AG04450 (cell line): Measurements from ENCODE around the gene TMEM107. TPM values are rescaled to one million over a fixed set of nuclear protein-coding genes. Genes with fewer than 3 reads are reported as not detected.

Experiments
- CTCF ChIA-PET: fragments of 300-600, 350-600 bp; formaldehyde crosslinking; extraction: SDS; loops from one replicate; lab custom pipeline; 2022; ENCODE audit warnings: antibody characterized with exemption, inconsistent platforms; lab: Charles Lee
- POLR2A ChIA-PET: fragments of 350-600 bp; formaldehyde crosslinking; extraction: SDS; loops from one replicate; lab custom pipeline; 2021; ENCODE audit warnings: antibody characterized with exemption, inconsistent platforms; lab: Yijun Ruan, JAX
- DNase-seq: peaks from one replicate; pipeline ENCODE4 v3.0.0-alpha.2; 2011; ENCODE audit warnings: low read depth, low spot score
- H3K27ac ChIP-seq: one replicate; pipeline ENCODE4 v1.5.1; 2012; ENCODE audit warnings: low read depth, low read length, control low read depth
- H3K27me3 ChIP-seq: one replicate; pipeline ENCODE4 v1.6.0; 2012; ENCODE audit warnings: low read length; ENCODE audit not compliant: control insufficient read depth, insufficient read depth
- H3K4me3 ChIP-seq: 2 replicates; pipeline ENCODE4 v1.5.1; 2011; ENCODE audit warnings: mild to moderate bottlenecking, low read depth, low read length, control low read depth
- H3K9me3 ChIP-seq: 2 replicates; pipeline ENCODE4 v1.5.1; 2012; ENCODE audit warnings: low read length; ENCODE audit not compliant: control insufficient read depth, insufficient read depth
- polyA plus RNA-seq: library from polyadenylated mRNA; depleted of rRNA; stranded (reverse); fragments of >200 nt; gene quantifications from 2 replicates; pipeline ENCODE4 v1.2.3, GENCODE V29; 2011
- TF ChIP-seq, protein P1 (sequence below): IDR thresholded peaks from 2 replicates; pipeline ENCODE4 v1.5.1; 2011; ENCODE audit warnings: low read depth, low read length, control low read depth, inconsistent platforms

Gene TMEM107
- polyA plus RNA-seq, 1 experiment, result 9.6 TPM

DNA sequence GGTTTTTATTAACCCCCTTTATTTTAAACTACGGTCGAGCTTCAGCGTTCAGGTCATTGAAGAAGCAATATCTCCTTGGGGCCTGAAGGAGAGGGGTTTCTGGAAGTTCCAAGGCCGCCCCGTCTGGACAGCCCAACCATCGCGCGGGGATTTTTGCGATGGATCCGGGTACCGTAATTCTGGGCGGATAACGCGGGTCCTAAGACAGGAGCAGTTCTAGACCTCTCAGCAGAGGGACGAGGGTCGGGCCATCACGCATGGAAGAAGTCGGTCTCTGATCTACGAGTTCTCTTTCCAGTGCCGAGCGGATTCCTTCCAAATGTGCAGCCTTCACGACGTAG lies 10.2 kb upstream of the TMEM107 start:
- H3K9me3 ChIP-seq, result no peaks in the 10 kb centered on the region; the same call in 1 of the 2 replicates
- DNase-seq, result no peak
- no peaks in the 10 kb centered on the region for H3K27me3 ChIP-seq
- ChIA-PET CTCF (no interaction called here), POLR2A (interaction anchor here (0.8 to 3.6 kb wide), 4 partner anchors 13 to 36 kb away, joined by 3 to 25 read pairs (median 14); partner anchors contain the start of gene AURKB)
- TF ChIP-seq, protein P1, sequence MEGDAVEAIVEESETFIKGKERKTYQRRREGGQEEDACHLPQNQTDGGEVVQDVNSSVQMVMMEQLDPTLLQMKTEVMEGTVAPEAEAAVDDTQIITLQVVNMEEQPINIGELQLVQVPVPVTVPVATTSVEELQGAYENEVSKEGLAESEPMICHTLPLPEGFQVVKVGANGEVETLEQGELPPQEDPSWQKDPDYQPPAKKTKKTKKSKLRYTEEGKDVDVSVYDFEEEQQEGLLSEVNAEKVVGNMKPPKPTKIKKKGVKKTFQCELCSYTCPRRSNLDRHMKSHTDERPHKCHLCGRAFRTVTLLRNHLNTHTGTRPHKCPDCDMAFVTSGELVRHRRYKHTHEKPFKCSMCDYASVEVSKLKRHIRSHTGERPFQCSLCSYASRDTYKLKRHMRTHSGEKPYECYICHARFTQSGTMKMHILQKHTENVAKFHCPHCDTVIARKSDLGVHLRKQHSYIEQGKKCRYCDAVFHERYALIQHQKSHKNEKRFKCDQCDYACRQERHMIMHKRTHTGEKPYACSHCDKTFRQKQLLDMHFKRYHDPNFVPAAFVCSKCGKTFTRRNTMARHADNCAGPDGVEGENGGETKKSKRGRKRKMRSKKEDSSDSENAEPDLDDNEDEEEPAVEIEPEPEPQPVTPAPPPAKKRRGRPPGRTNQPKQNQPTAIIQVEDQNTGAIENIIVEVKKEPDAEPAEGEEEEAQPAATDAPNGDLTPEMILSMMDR, result no peak; the same call in 1 of the 2 replicates
- H3K27ac ChIP-seq, result peak overlapping the region; percentile 75
- H3K4me3 ChIP-seq, result peak overlapping the region; percentile 97

DNA sequence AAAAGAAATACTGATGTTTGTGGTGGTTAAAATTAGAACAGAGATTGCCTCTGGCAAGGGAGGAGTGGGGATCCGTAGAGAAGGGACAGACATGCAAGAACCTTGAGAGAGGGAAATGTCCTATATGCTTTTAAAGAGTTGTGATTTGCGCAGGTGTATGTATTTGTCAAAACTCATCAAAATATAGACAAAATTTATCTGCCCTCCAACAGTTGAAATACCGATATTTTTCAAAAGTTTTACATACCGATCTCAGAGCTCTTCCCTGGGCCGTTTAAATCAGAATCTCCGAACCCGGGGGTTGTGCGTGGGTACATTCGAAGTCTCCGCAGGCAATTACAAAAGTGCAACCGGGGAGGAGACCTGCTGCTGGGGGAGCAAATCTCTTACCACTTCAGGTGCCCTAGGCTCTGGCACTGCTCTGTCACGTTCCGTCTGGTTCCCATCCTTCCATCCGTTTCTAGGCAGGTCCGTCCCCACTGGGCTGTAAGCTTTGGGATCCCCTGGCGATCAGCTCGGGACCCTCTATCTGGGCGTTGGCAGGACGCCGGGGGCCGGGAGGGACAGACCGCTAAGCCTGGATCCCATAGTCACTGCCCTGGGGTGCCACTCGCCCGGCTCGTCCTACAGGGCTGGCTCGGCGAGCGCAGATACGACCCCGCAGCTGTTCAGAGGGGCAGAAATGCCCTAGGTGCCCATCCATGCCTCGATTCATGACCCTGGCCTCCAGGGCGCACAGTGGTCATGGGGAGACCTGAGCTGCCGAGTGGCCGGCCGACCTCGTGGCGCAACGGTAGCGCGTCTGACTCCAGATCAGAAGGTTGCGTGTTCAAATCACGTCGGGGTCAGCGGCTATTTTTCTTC lies 9.6 kb upstream of the TMEM107 start:
- Histone ChIP-seq H3K4me3 (peak overlapping the region; percentile 97), H3K27ac (peak overlapping the region; percentile 75), H3K27me3 (no peaks in the 10 kb centered on the region), H3K9me3 (no peaks in the 10 kb centered on the region; the same call in 1 of the 2 replicates)
- TF ChIP-seq, protein P1, result no peak
- ChIA-PET CTCF (interaction anchor here (0.6 kb wide), 1 partner anchor 198 kb away, joined by 5 read pairs; no protein-coding TSS in a partner anchor), POLR2A (interaction anchor here (0.8 to 3.6 kb wide), 4 partner anchors 12 to 36 kb away, joined by 3 to 25 read pairs (median 4); partner anchors contain the start of gene AURKB)
- DNase-seq, result peak; percentile 32

DNA sequence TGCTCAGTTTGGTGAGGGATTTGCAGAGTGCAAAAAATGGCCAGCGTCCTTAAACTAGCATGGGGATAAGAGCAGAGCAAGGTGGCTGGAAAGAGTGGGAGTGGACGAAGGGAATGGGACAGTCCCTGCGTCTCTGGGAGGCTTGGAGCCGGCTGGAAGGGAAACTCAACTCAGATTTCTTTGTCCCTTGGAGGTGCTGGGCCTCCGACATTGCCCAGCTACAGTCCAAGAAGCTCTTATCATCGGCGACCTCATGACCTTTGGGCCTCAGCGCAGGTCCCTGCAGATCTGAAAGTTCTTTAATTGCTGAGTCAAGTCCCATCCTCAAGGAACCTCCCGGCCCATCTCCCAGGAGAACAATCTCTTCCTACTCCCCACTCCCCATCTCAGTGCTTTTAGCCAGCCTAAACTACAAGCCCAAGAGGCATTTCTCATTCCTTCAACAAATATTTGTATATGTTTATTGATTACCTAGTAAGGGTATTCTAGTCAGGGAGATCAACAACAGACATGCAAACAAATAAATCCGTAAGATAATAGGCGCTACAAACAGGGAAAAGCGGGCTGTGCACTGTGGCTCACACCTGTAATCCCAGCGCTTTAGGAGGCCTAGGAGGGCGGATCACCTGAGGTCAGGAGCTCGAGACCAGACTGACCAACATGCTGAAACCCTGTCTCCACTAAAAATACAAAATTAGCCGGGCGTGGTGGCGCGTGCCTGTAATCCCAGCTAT lies 985 bp upstream of the TMEM107 start:
- Histone ChIP-seq H3K9me3 (no peaks in the 10 kb centered on the region; the same call in 1 of the 2 replicates), H3K27ac (peak overlapping the region; percentile 31), H3K4me3 (peak overlapping the region; percentile 75), H3K27me3 (no peaks in the 10 kb centered on the region)
- CTCF ChIA-PET, result interaction anchor here (1.1 to 1.9 kb wide), 2 partner anchors 39 to 55 kb away, joined by 3 to 6 read pairs; no protein-coding TSS in a partner anchor
- POLR2A ChIA-PET, result no interaction called here
- TF ChIP-seq, protein P1, result no peak
- DNase-seq, result no peak

DNA sequence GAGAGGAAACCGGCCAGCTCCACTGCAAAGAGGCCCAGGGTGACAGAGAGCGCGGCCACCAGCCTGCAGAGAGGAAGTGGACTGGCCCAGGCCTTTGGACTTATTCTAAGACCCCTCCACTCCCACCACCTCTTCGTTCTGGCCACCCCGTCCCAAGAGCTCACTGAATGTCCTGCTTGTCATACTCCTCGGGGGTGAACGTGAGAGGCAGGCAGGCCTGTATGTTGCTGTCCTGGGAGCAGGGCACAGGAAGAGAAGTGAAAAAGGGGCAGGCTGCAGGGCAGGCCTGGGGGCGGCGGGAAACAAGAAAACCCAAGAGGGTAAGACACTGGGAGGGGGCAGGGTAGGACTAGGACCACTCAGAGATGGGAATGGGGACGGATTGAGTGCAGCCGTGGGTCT lies 384 bp downstream of the TMEM107 start:
- Histone ChIP-seq H3K9me3 (no peaks in the 10 kb centered on the region; the same call in 1 of the 2 replicates), H3K27me3 (no peaks in the 10 kb centered on the region), H3K4me3 (peak overlapping the region; percentile 75), H3K27ac (peak overlapping the region; percentile 31)
- TF ChIP-seq, protein P1, result no peak
- no peak for DNase-seq
- POLR2A ChIA-PET, result no interaction called here
- CTCF ChIA-PET, result interaction anchor here (1.9 kb wide), 1 partner anchor 37 kb away, joined by 6 read pairs; no protein-coding TSS in a partner anchor
